H1 (cell line): ENCODE measurements around the gene ST7L. TPM values are rescaled to one million over a fixed set of nuclear protein-coding genes. Genes with fewer than 3 reads are reported as not detected.
A peak's percentile ranks its signal among the peaks of the same experiment; 100 is the strongest.

Source experiments
- ASH2L ChIP-seq: fragments of 200-600, 300-600 bp; sonication (generic); IDR thresholded peaks from one replicate; pipeline ENCODE4 v1.7.1; 2017; ENCODE audit warnings: low read length
- ATF2 ChIP-seq: IDR thresholded peaks from 2 replicates; pipeline ENCODE4 v1.6.1; 2012; ENCODE audit warnings: low read length, inconsistent platforms
- ATF3 ChIP-seq: IDR thresholded peaks from 2 replicates; pipeline ENCODE4 v1.6.1; 2011; ENCODE audit warnings: low read depth, mild to moderate bottlenecking, low read length; ENCODE audit not compliant: insufficient read depth
- BACH1 ChIP-seq: IDR thresholded peaks from 2 replicates; pipeline ENCODE4 v1.6.1; 2012; ENCODE audit warnings: low read length, improper control_type of control experiment
- BRCA1 ChIP-seq: IDR thresholded peaks from 2 replicates; pipeline ENCODE4 v1.6.1; 2012; ENCODE audit warnings: low read depth, low read length, improper control_type of control experiment
- CBX8 ChIP-seq: fragments of 300-800, 300-1000 bp; sonication (generic); IDR thresholded peaks from 2 replicates; pipeline ENCODE4 v1.7.1; 2016; ENCODE audit warnings: low read depth, low read length, borderline replicate concordance
- EP300 ChIP-seq, 2 experiments: IDR thresholded peaks; 1 replicate in 1 of 2; 2 replicates in 1 of 2; pipeline ENCODE4 v1.6.1; 2011 to 2012; ENCODE audit warnings: low read depth in 2 of 2, low read length in 2 of 2, mild to moderate bottlenecking in 2 of 2, borderline replicate concordance in 1 of 2, inconsistent platforms in 1 of 2, moderate library complexity in 1 of 2
- EZH2 ChIP-seq: fragments of 200-600 bp; sonication (generic); IDR thresholded peaks from 2 replicates; pipeline ENCODE4 v1.7.1; 2012; ENCODE audit warnings: low read depth, mild to moderate bottlenecking, moderate library complexity, low read length, inconsistent platforms; ENCODE audit not compliant: severe bottlenecking
- KDM4A ChIP-seq: IDR thresholded peaks from one replicate; pipeline ENCODE4 v1.7.1; 2012; ENCODE audit warnings: low read depth, mild to moderate bottlenecking, moderate library complexity, low read length, inconsistent platforms; ENCODE audit not compliant: severe bottlenecking
- MAX ChIP-seq: IDR thresholded peaks from 2 replicates; pipeline ENCODE4 v1.6.1; 2012; ENCODE audit warnings: inconsistent platforms
- RAD21 ChIP-seq, 2 experiments: IDR thresholded peaks in 1 of 2; conservative IDR thresholded peaks in 1 of 2; 2 replicates each; pipeline ENCODE4 v1.6.1; 2011; ENCODE audit warnings: low read depth in 2 of 2, low read length in 2 of 2, improper control_type of control experiment in 1 of 2, inconsistent platforms in 1 of 2, mild to moderate bottlenecking in 1 of 2, moderate library complexity in 1 of 2
- RBBP5 ChIP-seq: IDR thresholded peaks from 2 replicates; pipeline ENCODE4 v1.7.1; 2012; ENCODE audit warnings: low read depth, mild to moderate bottlenecking, inconsistent platforms, low read length, moderate library complexity, borderline replicate concordance
- RNF2 ChIP-seq: fragments of 200-900, 300-1000 bp; sonication (generic); IDR thresholded peaks from 2 replicates; pipeline ENCODE4 v1.7.1; 2016; ENCODE audit warnings: borderline replicate concordance, low read depth, mild to moderate bottlenecking, antibody characterized with exemption, low read length; ENCODE audit not compliant: poor library complexity, severe bottlenecking; ENCODE audit errors: missing control alignments
- RXRA ChIP-seq: IDR thresholded peaks from 2 replicates; pipeline ENCODE4 v1.6.1; 2011; ENCODE audit warnings: low read depth, mild to moderate bottlenecking, low read length, moderate library complexity; ENCODE audit not compliant: insufficient read depth
- SP4 ChIP-seq: IDR thresholded peaks from 2 replicates; pipeline ENCODE4 v1.6.1; 2012; ENCODE audit warnings: low read length, inconsistent platforms
- SUZ12 ChIP-seq: fragments of 200-600 bp; sonication (generic); IDR thresholded peaks from 2 replicates; pipeline ENCODE4 v1.6.1; 2012; ENCODE audit warnings: mild to moderate bottlenecking, inconsistent platforms, low read length, moderate library complexity, mixed read lengths
- TAF1 ChIP-seq: IDR thresholded peaks from 2 replicates; pipeline ENCODE4 v1.6.1; 2011; ENCODE audit warnings: mild to moderate bottlenecking, low read depth, low read length
- TBP ChIP-seq: IDR thresholded peaks from 2 replicates; pipeline ENCODE4 v1.6.1; 2011; ENCODE audit warnings: low read depth, low read length, improper control_type of control experiment
- TCF12 ChIP-seq: IDR thresholded peaks from 2 replicates; pipeline ENCODE4 v1.6.1; 2011; ENCODE audit warnings: low read depth, mild to moderate bottlenecking, low read length
- polyA plus RNA-seq, 7 experiments: library from polyadenylated mRNA; depleted of rRNA in 3 of 7; stranded (reverse) in 5 of 7; unstranded in 2 of 7; fragments of >200 nt in 5 of 7; fragments of 200-250 nt in 2 of 7; gene quantifications; 1 replicate in 5 of 7; 2 replicates in 1 of 7; 4 replicates in 1 of 7; pipeline versions ENCODE4 v1.2.1 to v1.2.3, GENCODE V29; 2011 to 2013; ENCODE audit warnings: missing spikeins in 2 of 7, mixed read lengths in 2 of 7
- total RNA-seq: library from RNA; stranded (reverse); fragmentation: NEBNext Ultra II Directional; extraction: Animal tissue kit (Norgen Biotek cat#: 25700); gene quantifications from 2 replicates; pipeline ENCODE4 v1.2.1, GENCODE V29; 2021

Gene ST7L
- total and polyA plus RNA-seq, 2 of the 8 experiments (the other 6 are each of a cell fraction or from before 2014, with no cell fraction given), result 9.6 to 16.2 TPM

GRCh38 chr1:112501810-112502641 lies 116.9 kb downstream of the ST7L start (continued):
- TF ChIP-seq RBBP5 (peak; percentile 64; the same call in 1 of the 2 replicates), CBX8 (no peak), KDM4A (peak; percentile 72), TBP (peak; percentile 39; the same call in 1 of the 2 replicates), ASH2L (no peak), EP300 (IDR thresholded peaks at IDR 0.05; ENCODE audit: borderline replicate concordance in 1 of 2, low read depth in 2 of 2, low read length in 2 of 2) (no peak), SUZ12 (peak; percentile 88), MAX (peak; percentile 43; the same call in 1 of the 2 replicates), RXRA (no peak), ATF2 (no peak), BRCA1 (no peak), TAF1 (no peak), ATF3 (no peak), BACH1 (peak; percentile 60), RNF2 (peak; percentile 36), EZH2 (peak; percentile 80), TCF12 (0 out of 2 replicates have a peak, but pooled peaks have one; percentile 20), RAD21 (IDR thresholded peaks at IDR 0.05 in 1 of 2, conservative IDR thresholded peaks at IDR 0.05 in 1 of 2; ENCODE audit: low read depth in 2 of 2, low read length in 2 of 2) (peak; percentile 29 to 46), SP4 (no peak)
